Testis (tissue), 2 donors: ENCODE measurements around the gene C21orf91.

ENCODE experiments used
- CTCF ChIP-seq, 3 experiments: fragments of 450-650 bp in 2 of 3; fragments of 200-600 bp in 1 of 3; sonication (generic) in 1 of 3; IDR thresholded peaks; one replicate each; pipeline ENCODE4 v1.5.1; 2016 to 2019; ENCODE audit warnings: antibody characterized with exemption in 3 of 3, mild to moderate bottlenecking in 2 of 3, moderate library complexity in 1 of 3
- POLR2A ChIP-seq: fragments of 450-650 bp; IDR thresholded peaks from one replicate; pipeline ENCODE4 v1.6.1; 2017; ENCODE audit warnings: antibody characterized with exemption, mild to moderate bottlenecking, moderate library complexity

GRCh38 chr21:17765207-17765606, 53.9 kb downstream of the C21orf91 start:
- TF ChIP-seq CTCF (IDR thresholded peaks at IDR 0.05) (no peak), POLR2A (no peak)
